ENCODE measurements around the gene USP5.

DNA sequence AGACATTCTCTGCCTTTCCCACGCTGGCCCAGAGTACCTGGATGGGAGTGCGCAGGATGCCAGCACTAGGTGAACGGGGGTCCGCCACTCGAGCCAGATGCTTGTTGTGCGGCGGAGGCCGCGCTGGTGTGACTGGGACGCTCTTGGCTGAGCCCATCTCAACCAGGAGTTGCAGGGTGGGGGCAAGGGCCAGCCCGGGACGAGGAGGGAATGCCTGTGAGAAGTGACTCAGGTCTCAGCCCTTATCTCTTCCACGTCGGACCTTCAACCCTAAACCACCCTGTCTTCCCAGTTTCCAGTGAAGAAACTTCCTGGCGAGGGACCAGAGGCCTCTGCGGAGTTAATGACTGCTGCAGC lies 1.2 kb upstream of the USP5 start:
- TF ChIP-seq POLR2A (IDR thresholded peaks at IDR 0.05; ENCODE audit: low read depth, low read length): no peak
- TF ChIP-seq, protein P1, sequence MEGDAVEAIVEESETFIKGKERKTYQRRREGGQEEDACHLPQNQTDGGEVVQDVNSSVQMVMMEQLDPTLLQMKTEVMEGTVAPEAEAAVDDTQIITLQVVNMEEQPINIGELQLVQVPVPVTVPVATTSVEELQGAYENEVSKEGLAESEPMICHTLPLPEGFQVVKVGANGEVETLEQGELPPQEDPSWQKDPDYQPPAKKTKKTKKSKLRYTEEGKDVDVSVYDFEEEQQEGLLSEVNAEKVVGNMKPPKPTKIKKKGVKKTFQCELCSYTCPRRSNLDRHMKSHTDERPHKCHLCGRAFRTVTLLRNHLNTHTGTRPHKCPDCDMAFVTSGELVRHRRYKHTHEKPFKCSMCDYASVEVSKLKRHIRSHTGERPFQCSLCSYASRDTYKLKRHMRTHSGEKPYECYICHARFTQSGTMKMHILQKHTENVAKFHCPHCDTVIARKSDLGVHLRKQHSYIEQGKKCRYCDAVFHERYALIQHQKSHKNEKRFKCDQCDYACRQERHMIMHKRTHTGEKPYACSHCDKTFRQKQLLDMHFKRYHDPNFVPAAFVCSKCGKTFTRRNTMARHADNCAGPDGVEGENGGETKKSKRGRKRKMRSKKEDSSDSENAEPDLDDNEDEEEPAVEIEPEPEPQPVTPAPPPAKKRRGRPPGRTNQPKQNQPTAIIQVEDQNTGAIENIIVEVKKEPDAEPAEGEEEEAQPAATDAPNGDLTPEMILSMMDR (IDR thresholded peaks at IDR 0.05; ENCODE audit: extremely low read depth in 1 of 2, insufficient read depth in 1 of 2, low read depth in 1 of 2, low read length in 2 of 2): no peak
- TF ChIP-seq, protein P2, sequence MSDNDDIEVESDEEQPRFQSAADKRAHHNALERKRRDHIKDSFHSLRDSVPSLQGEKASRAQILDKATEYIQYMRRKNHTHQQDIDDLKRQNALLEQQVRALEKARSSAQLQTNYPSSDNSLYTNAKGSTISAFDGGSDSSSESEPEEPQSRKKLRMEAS (IDR thresholded peaks at IDR 0.05; ENCODE audit: insufficient read depth, insufficient read length): no peak
- TF ChIP-seq EZH2 (IDR thresholded peaks at IDR 0.05; ENCODE audit: borderline replicate concordance, low read depth, low read length, severe bottlenecking): no peak
- no peak for TF ChIP-seq JUN (IDR thresholded peaks at IDR 0.05; ENCODE audit: borderline replicate concordance, insufficient read depth, insufficient read length, low read depth)
- TF ChIP-seq FOS (IDR thresholded peaks at IDR 0.05; ENCODE audit: borderline replicate concordance, insufficient read depth, low read length): no peak
- no peak for TF ChIP-seq POLR2AphosphoS5 (IDR thresholded peaks at IDR 0.05; ENCODE audit: insufficient read depth, low read depth, low read length)
